GM23338 (cell line): ENCODE data around the gene SDR39U1. TPM values are rescaled to one million over a fixed set of nuclear protein-coding genes. Genes with fewer than 3 reads are reported as not detected.

Experiments
- ATAC-seq: fragments of 200-7000 bp; cut with Tn5 transposase; 3 replicates; pipeline ENCODE4 v1.9.1; 2020
- DNase-seq: peaks from one replicate; pipeline ENCODE4 v3.0.0-alpha.2; 2015; ENCODE audit warnings: low spot score
- H2AFZ ChIP-seq: fragments of 200-600 bp; sonication (generic); 2 replicates; pipeline ENCODE4 v1.8.0; 2016; ENCODE audit warnings: antibody characterized with exemption, mild to moderate bottlenecking, moderate library complexity
- H3F3A ChIP-seq: fragments of 200-600 bp; sonication (generic); replicated peaks from 2 replicates; pipeline ENCODE4 v1.8.0; 2017; ENCODE audit warnings: antibody characterized with exemption, mixed run types, low read depth
- H3K27ac ChIP-seq: fragments of 200-600 bp; sonication (generic); 2 replicates; pipeline ENCODE4 v1.6.1; 2016; ENCODE audit warnings: low read depth
- H3K27me3 ChIP-seq: fragments of 200-600 bp; sonication (generic); 2 replicates; pipeline ENCODE4 v1.8.0; 2016; ENCODE audit warnings: mild to moderate bottlenecking, mixed run types, moderate library complexity; ENCODE audit not compliant: insufficient read depth
- H3K36me3 ChIP-seq: fragments of 200-600 bp; sonication (generic); 2 replicates; pipeline ENCODE4 v1.8.0; 2016; ENCODE audit warnings: mild to moderate bottlenecking; ENCODE audit not compliant: insufficient read depth
- H3K4me1 ChIP-seq: fragments of 200-600 bp; sonication (generic); 2 replicates; pipeline ENCODE4 v1.8.0; 2016; ENCODE audit warnings: mild to moderate bottlenecking, moderate library complexity; ENCODE audit not compliant: insufficient read depth
- H3K4me2 ChIP-seq: fragments of 200-600 bp; sonication (generic); 2 replicates; pipeline ENCODE4 v1.7.1; 2017; ENCODE audit warnings: mixed run types
- H3K4me3 ChIP-seq: fragments of 200-600 bp; sonication (generic); 2 replicates; pipeline ENCODE4 v1.6.1; 2016; ENCODE audit warnings: mixed run types
- H3K79me2 ChIP-seq: fragments of 200-600 bp; sonication (generic); replicated peaks from 2 replicates; pipeline ENCODE4 v1.8.0; 2017; ENCODE audit warnings: mild to moderate bottlenecking; ENCODE audit not compliant: insufficient read depth
- H3K9me2 ChIP-seq: fragments of 200-600 bp; sonication (generic); 2 replicates; pipeline ENCODE4 v1.8.0; 2017; ENCODE audit not compliant: insufficient read depth
- H4K20me1 ChIP-seq: fragments of 200-600 bp; sonication (generic); replicated peaks from 2 replicates; pipeline ENCODE4 v1.8.0; 2017; ENCODE audit warnings: mild to moderate bottlenecking; ENCODE audit not compliant: insufficient read depth
- H3K27ac Mint-ChIP-seq: 2 replicates; pipeline ENCODE4 v1.8.0; 2020; ENCODE audit warnings: inconsistent platforms, mild to moderate bottlenecking, moderate library complexity, mixed read lengths
- H3K27me3 Mint-ChIP-seq: 3 replicates; pipeline ENCODE4 v1.8.0; 2022; ENCODE audit warnings: low read depth, mild to moderate bottlenecking, moderate library complexity, mixed read lengths, inconsistent platforms; ENCODE audit not compliant: insufficient read depth, poor library complexity
- H3K36me3 Mint-ChIP-seq: 3 replicates; pipeline ENCODE4 v1.8.0; 2021; ENCODE audit warnings: low read depth, mild to moderate bottlenecking, inconsistent platforms, moderate library complexity, mixed read lengths
- H3K4me1 Mint-ChIP-seq: 3 replicates; pipeline ENCODE4 v1.8.0; 2020; ENCODE audit warnings: mild to moderate bottlenecking, inconsistent platforms, mixed read lengths
- H3K4me3 Mint-ChIP-seq: 3 replicates; pipeline ENCODE4 v1.8.0; 2021; ENCODE audit warnings: moderate library complexity, mild to moderate bottlenecking, inconsistent platforms, mixed read lengths
- H3K9me3 Mint-ChIP-seq: 3 replicates; pipeline ENCODE4 v1.8.0; 2020; ENCODE audit warnings: moderate library complexity, mild to moderate bottlenecking, inconsistent platforms, mixed read lengths
- CREB1 ChIP-seq: fragments of 250-450 bp; sonication (Bioruptor Pico); IDR thresholded peaks from 2 replicates; pipeline ENCODE4 v1.5.0; 2020; ENCODE audit warnings: low read depth, mild to moderate bottlenecking, moderate library complexity
- EZH2 ChIP-seq: fragments of 200-600 bp; sonication (generic); IDR thresholded peaks from one replicate; pipeline ENCODE4 v1.8.0; 2017; ENCODE audit warnings: antibody characterized with exemption, mild to moderate bottlenecking, low read depth; ENCODE audit not compliant: unreplicated experiment
- EZH2phosphoT487 ChIP-seq: fragments of 200-600 bp; sonication (generic); IDR thresholded peaks from one replicate; pipeline ENCODE4 v1.8.1; 2018; ENCODE audit warnings: antibody characterized with exemption; ENCODE audit not compliant: unreplicated experiment
- JUNB ChIP-seq: IDR thresholded peaks from one replicate; pipeline ENCODE4 v1.6.1; 2016; ENCODE audit warnings: antibody characterized with exemption; ENCODE audit not compliant: unreplicated experiment
- NANOG ChIP-seq: IDR thresholded peaks from 2 replicates; pipeline ENCODE4 v1.6.1; 2016; ENCODE audit warnings: antibody characterized with exemption, borderline replicate concordance
- POLR2AphosphoS5 ChIP-seq: IDR thresholded peaks from 2 replicates; pipeline ENCODE4 v1.6.1; 2016; ENCODE audit warnings: antibody characterized with exemption, low read depth
- STAT1 ChIP-seq: IDR thresholded peaks from one replicate; pipeline ENCODE4 v1.6.1; 2016; ENCODE audit warnings: antibody characterized with exemption; ENCODE audit not compliant: unreplicated experiment
- ZNF114 ChIP-seq: fragments of 250-450 bp; sonication (Bioruptor Pico); IDR thresholded peaks from 2 replicates; pipeline ENCODE4 v1.5.0; 2020; ENCODE audit warnings: mild to moderate bottlenecking, moderate library complexity
- ZNF331 ChIP-seq: fragments of 250-450 bp; sonication (Bioruptor Pico); IDR thresholded peaks from 2 replicates; pipeline ENCODE4 v1.5.0; 2020; ENCODE audit warnings: low read depth, mild to moderate bottlenecking, moderate library complexity
- polyA plus RNA-seq: library from polyadenylated mRNA; unstranded; fragments of >200 nt; fragmentation: Nextera tagmentation; extraction: Ambion mirVana; gene quantifications from 2 replicates; pipeline ENCODE4 v1.2.1, GENCODE V29; 2016
- total RNA-seq: library from RNA; depleted of rRNA; stranded (reverse); fragments of >200 nt; shearing (Covaris generic); gene quantifications from 2 replicates; pipeline ENCODE4 v1.2.3, GENCODE V29; 2014
- TF ChIP-seq, protein P1 (sequence below): IDR thresholded peaks from 2 replicates; pipeline ENCODE4 v1.6.1; 2016; ENCODE audit warnings: antibody characterized with exemption
- TF ChIP-seq, protein P2 (sequence below): IDR thresholded peaks from one replicate; pipeline ENCODE4 v1.6.1; 2018; ENCODE audit warnings: antibody characterized with exemption; ENCODE audit not compliant: unreplicated experiment
- TF ChIP-seq, protein P3 (sequence below), 2 experiments: fragments of 200-600 bp in 1 of 2; sonication (generic) in 1 of 2; conservative IDR thresholded peaks; 2 replicates each; pipeline versions ENCODE4 v1.5.1 to v1.6.1; 2016 to 2017; ENCODE audit warnings: antibody characterized with exemption in 2 of 2, low read depth in 2 of 2, mild to moderate bottlenecking in 2 of 2, moderate library complexity in 1 of 2
- TF ChIP-seq, protein P4 (sequence below): fragments of 250-450 bp; sonication (Bioruptor Pico); IDR thresholded peaks from 2 replicates; pipeline ENCODE4 v1.5.0; 2020; ENCODE audit warnings: mild to moderate bottlenecking, moderate library complexity

The SDR39U1 gene
- total and polyA plus RNA-seq, 2 experiments from 2014 or later: 22.9 to 66.5 TPM

DNA sequence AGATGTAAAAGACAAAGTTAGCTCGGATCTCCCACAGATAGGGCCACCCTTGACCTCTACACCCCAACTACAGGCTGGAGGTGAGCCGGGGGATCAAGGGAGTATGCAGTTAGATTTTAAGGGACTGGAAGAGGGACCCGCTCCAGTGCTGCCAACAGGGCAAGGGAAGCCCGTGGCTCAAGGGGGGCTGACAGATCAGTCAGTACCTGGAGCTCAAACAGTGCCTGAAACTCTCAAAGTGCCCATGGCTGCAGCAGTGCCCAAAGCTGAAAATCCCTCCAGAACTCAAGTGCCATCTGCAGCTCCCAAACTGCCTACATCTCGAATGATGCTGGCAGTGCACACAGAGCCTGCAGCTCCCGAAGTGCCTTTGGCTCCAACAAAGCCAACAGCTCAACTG, 33.4 kb downstream of the SDR39U1 start:
- no peaks in the 10 kb centered on the region for H3K4me1 ChIP-seq
- DNase-seq (no peak), ATAC-seq (no peak)
- H2AFZ ChIP-seq: no peak overlapping the region
- no peak overlapping the region for H3K4me3 ChIP-seq
- Mint-ChIP-seq H3K4me3 (no peak overlapping the region), H3K27ac (no peak overlapping the region), H3K36me3 (peaks cover 5% of the 10 kb centered on the region; the same call in 1 of the 3 replicates), H3K27me3 (peaks cover 4% of the 10 kb centered on the region), H3K4me1 (peaks cover 7% of the 10 kb centered on the region; the same call in 2 of the 3 replicates), H3K9me3 (no peaks in the 10 kb centered on the region)
- H3F3A ChIP-seq: no peaks in the 10 kb centered on the region
- H4K20me1 ChIP-seq: no peaks in the 10 kb centered on the region
- no peaks in the 10 kb centered on the region for H3K9me2 ChIP-seq
- TF ChIP-seq ZNF331 (CRISPR knock-in tag) (no peak), EZH2phosphoT487 (no peak), EZH2 (no peak), NANOG (no peak), CREB1 (CRISPR knock-in tag) (no peak), POLR2AphosphoS5 (no peak), ZNF114 (CRISPR knock-in tag) (no peak), JUNB (no peak), STAT1 (no peak)
- TF ChIP-seq, protein P1, sequence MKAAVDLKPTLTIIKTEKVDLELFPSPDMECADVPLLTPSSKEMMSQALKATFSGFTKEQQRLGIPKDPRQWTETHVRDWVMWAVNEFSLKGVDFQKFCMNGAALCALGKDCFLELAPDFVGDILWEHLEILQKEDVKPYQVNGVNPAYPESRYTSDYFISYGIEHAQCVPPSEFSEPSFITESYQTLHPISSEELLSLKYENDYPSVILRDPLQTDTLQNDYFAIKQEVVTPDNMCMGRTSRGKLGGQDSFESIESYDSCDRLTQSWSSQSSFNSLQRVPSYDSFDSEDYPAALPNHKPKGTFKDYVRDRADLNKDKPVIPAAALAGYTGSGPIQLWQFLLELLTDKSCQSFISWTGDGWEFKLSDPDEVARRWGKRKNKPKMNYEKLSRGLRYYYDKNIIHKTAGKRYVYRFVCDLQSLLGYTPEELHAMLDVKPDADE: no peak
- TF ChIP-seq, protein P2, sequence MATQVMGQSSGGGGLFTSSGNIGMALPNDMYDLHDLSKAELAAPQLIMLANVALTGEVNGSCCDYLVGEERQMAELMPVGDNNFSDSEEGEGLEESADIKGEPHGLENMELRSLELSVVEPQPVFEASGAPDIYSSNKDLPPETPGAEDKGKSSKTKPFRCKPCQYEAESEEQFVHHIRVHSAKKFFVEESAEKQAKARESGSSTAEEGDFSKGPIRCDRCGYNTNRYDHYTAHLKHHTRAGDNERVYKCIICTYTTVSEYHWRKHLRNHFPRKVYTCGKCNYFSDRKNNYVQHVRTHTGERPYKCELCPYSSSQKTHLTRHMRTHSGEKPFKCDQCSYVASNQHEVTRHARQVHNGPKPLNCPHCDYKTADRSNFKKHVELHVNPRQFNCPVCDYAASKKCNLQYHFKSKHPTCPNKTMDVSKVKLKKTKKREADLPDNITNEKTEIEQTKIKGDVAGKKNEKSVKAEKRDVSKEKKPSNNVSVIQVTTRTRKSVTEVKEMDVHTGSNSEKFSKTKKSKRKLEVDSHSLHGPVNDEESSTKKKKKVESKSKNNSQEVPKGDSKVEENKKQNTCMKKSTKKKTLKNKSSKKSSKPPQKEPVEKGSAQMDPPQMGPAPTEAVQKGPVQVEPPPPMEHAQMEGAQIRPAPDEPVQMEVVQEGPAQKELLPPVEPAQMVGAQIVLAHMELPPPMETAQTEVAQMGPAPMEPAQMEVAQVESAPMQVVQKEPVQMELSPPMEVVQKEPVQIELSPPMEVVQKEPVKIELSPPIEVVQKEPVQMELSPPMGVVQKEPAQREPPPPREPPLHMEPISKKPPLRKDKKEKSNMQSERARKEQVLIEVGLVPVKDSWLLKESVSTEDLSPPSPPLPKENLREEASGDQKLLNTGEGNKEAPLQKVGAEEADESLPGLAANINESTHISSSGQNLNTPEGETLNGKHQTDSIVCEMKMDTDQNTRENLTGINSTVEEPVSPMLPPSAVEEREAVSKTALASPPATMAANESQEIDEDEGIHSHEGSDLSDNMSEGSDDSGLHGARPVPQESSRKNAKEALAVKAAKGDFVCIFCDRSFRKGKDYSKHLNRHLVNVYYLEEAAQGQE: no peak
- TF ChIP-seq, protein P3, sequence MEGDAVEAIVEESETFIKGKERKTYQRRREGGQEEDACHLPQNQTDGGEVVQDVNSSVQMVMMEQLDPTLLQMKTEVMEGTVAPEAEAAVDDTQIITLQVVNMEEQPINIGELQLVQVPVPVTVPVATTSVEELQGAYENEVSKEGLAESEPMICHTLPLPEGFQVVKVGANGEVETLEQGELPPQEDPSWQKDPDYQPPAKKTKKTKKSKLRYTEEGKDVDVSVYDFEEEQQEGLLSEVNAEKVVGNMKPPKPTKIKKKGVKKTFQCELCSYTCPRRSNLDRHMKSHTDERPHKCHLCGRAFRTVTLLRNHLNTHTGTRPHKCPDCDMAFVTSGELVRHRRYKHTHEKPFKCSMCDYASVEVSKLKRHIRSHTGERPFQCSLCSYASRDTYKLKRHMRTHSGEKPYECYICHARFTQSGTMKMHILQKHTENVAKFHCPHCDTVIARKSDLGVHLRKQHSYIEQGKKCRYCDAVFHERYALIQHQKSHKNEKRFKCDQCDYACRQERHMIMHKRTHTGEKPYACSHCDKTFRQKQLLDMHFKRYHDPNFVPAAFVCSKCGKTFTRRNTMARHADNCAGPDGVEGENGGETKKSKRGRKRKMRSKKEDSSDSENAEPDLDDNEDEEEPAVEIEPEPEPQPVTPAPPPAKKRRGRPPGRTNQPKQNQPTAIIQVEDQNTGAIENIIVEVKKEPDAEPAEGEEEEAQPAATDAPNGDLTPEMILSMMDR (conservative IDR thresholded peaks at IDR 0.05; ENCODE audit: low read depth in 2 of 2): no peak
- TF ChIP-seq, protein P4, sequence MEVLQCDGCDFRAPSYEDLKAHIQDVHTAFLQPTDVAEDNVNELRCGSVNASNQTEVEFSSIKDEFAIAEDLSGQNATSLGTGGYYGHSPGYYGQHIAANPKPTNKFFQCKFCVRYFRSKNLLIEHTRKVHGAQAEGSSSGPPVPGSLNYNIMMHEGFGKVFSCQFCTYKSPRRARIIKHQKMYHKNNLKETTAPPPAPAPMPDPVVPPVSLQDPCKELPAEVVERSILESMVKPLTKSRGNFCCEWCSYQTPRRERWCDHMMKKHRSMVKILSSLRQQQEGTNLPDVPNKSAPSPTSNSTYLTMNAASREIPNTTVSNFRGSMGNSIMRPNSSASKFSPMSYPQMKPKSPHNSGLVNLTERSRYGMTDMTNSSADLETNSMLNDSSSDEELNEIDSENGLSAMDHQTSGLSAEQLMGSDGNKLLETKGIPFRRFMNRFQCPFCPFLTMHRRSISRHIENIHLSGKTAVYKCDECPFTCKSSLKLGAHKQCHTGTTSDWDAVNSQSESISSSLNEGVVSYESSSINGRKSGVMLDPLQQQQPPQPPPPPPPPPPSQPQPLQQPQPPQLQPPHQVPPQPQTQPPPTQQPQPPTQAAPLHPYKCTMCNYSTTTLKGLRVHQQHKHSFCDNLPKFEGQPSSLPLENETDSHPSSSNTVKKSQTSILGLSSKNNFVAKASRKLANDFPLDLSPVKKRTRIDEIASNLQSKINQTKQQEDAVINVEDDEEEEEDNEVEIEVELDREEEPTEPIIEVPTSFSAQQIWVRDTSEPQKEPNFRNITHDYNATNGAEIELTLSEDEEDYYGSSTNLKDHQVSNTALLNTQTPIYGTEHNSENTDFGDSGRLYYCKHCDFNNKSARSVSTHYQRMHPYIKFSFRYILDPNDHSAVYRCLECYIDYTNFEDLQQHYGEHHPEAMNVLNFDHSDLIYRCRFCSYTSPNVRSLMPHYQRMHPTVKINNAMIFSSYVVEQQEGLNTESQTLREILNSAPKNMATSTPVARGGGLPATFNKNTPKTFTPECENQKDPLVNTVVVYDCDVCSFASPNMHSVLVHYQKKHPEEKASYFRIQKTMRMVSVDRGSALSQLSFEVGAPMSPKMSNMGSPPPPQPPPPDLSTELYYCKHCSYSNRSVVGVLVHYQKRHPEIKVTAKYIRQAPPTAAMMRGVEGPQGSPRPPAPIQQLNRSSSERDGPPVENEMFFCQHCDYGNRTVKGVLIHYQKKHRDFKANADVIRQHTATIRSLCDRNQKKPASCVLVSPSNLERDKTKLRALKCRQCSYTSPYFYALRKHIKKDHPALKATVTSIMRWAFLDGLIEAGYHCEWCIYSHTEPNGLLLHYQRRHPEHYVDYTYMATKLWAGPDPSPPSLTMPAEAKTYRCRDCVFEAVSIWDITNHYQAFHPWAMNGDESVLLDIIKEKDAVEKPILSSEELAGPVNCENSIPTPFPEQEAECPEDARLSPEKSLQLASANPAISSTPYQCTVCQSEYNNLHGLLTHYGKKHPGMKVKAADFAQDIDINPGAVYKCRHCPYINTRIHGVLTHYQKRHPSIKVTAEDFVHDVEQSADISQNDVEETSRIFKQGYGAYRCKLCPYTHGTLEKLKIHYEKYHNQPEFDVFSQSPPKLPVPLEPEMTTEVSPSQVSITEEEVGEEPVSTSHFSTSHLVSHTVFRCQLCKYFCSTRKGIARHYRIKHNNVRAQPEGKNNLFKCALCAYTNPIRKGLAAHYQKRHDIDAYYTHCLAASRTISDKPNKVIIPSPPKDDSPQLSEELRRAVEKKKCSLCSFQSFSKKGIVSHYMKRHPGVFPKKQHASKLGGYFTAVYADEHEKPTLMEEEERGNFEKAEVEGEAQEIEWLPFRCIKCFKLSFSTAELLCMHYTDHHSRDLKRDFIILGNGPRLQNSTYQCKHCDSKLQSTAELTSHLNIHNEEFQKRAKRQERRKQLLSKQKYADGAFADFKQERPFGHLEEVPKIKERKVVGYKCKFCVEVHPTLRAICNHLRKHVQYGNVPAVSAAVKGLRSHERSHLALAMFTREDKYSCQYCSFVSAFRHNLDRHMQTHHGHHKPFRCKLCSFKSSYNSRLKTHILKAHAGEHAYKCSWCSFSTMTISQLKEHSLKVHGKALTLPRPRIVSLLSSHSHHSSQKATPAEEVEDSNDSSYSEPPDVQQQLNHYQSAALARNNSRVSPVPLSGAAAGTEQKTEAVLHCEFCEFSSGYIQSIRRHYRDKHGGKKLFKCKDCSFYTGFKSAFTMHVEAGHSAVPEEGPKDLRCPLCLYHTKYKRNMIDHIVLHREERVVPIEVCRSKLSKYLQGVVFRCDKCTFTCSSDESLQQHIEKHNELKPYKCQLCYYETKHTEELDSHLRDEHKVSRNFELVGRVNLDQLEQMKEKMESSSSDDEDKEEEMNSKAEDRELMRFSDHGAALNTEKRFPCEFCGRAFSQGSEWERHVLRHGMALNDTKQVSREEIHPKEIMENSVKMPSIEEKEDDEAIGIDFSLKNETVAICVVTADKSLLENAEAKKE: no peak
- H3K27ac ChIP-seq: no peak overlapping the region
- H3K36me3 ChIP-seq: no peaks in the 10 kb centered on the region
- no peaks in the 10 kb centered on the region for H3K79me2 ChIP-seq
- no peaks in the 10 kb centered on the region for H3K27me3 ChIP-seq
- no peak overlapping the region for H3K4me2 ChIP-seq
